Measurements from ENCODE around the gene ACOXL.

Gene ACOXL

DNA sequence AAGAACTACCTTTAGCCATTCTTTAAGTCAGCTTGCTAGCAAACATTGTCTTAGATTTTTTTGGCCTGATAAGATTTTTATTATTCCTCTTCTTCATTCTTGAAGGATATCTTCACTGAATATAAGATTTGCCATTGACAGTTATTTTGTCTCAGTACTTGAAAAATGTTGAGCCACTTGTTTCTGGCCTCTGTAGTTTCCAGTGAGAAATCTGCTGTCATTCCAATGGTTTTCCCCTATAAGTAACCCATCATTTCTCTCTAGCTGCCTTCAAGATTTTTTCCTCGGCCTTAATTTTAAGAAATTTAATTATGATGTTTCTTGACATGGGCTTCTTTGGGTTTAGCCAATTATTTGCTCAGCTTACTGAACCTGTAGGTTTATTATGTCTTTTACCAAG, 32.6 kb downstream of the ACOXL start:
- no peak for DNase-seq

GRCh38 chr2:110766291-110766690, 33.9 kb downstream of the ACOXL start:
- DNase-seq, result no peak

GRCh38 chr2:110768591-110768990, 36.2 kb downstream of the ACOXL start:
- no peak for DNase-seq

DNA sequence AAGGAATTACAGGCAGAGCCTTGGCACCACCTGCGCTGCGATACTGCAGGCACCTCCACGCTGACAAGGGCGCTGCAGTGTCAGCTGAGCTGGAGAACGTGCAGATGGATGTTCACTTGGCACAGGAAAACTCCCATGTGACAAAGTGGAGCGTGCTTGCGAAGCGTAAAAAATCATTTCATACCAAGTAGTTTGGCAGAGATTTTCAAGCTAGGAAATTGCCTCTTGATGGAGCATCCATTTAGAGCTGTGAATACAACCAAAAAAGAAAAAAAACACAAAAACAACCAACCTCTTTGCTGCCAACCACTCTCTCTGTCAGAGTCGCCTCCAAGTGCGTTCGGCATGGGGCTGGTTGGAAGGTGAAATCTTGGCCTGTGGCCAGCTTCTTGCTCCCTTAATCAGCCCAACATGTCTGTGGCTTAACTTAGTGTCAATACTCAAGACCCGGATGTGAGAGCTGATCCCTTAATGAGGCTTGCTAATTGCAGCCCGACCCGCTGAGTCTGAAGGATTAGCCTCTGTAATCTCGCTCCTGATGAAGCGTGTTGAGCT, 38.1 kb downstream of the ACOXL start:
- DNase-seq, result no peak

- no peak for DNase-seq
These were observed 38.6 kb downstream of the ACOXL start for GRCh38 chr2:110770959-110771431.

GRCh38 chr2:110771547-110772382, 39.4 kb downstream of the ACOXL start:
- DNase-seq, result no peak

- DNase-seq, result no peak
These were observed 40.0 kb downstream of the ACOXL start for GRCh38 chr2:110772383-110772755.

- DNase-seq, result no peak
These were observed 41.1 kb downstream of the ACOXL start for GRCh38 chr2:110773401-110773921.

- no peak for DNase-seq
These were observed 42.3 kb downstream of the ACOXL start for GRCh38 chr2:110774701-110775100.

GRCh38 chr2:110777531-110778311, 45.3 kb downstream of the ACOXL start:
- DNase-seq, result no peak

DNA sequence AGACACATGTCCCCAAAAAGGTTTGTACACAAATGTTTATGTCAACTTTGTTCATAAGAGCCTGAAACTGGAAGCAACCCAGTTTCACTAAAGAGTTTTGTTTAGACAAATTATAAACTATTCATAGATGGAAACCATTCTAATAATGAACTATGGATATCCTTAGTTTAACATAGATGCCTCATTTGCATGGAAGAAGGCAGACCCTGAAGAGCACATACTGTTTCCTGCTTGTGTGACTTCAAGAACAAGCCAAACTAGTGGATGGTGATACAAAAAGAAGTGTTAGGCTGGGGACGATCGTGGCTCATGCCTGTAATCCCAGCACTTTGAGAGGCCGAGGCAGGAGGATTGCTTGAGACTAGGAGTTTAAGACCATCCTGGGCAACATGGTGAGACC, 48.1 kb downstream of the ACOXL start:
- no peak for DNase-seq

GRCh38 chr2:110783196-110783873, 51.0 kb downstream of the ACOXL start:
- no peak for DNase-seq

DNA sequence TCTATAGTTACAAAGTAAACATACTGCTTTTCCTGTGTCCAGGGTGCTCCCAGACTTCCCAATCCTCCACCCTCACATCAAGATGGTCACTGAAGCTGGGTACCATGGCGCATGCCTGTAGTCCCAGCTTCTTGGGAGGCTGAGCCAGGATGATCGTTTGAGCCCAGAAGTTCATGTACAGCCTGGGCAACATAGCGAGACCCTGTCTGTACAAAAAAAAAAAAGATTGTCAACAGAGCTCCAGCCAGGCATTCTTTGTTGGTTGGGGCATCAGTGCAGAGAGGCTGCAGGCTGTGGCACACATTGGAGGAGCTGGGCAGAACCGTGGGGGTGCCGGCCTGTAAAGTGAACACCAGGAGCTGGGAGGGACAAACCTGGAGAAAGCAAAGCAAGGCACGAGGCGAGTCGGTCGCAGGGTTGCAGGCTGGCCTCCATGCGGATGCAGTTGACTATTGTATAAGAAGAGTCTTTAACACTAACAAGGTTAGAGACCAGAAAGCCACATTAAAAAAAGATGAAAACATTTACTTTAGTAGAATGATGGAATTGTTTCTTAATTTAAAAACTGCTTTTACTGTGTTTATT, 51.8 kb downstream of the ACOXL start:
- DNase-seq, result no peak

GRCh38 chr2:110785439-110785838, 53.1 kb downstream of the ACOXL start:
- no peak for DNase-seq

GRCh38 chr2:110788976-110789375, 56.6 kb downstream of the ACOXL start:
- no peak for DNase-seq

- no peak for DNase-seq
These were observed 57.3 kb downstream of the ACOXL start for GRCh38 chr2:110789706-110790105.

- no peak for DNase-seq
These were observed 58.5 kb downstream of the ACOXL start for GRCh38 chr2:110790907-110791306.

DNA sequence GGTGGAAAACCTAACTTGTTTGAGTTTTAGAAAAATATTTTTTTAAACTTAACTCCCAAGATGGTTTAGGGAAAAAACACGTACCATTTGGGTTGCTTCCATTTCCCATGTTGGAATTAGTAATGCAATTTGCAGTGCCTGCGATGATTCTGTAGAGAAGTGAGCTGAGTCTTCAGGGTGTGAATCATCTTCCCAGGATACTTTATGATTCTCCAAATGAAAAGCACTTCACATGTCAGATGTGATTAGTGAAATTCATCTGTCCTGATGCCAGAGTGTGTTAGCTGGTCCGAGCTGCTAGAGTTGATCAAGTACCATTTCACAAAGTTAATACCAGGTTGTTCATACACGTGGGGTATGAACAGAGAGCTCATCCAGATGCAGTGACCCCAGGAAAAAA, 59.1 kb downstream of the ACOXL start:
- DNase-seq, result no peak

- no peak for DNase-seq
These were observed 60.7 kb downstream of the ACOXL start for GRCh38 chr2:110793034-110793433.

DNA sequence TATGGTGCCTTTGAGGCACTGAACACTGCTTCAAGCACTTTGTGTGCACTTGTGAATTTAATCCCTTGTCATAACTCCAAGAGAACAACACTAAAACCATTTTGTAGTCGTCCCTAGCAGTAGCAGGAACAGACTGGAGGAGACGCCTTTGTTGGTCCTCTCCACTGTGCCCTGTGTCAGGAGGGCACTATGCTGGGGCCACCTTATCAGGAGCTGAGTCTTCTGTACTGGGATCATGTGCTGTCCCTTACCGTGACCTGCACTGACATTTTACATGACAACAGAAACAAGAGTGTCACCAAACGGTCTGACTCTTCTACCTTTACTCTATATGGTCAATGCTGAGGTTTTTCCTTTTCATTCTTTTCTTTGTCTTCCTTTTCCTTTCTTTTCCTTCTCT, 62.0 kb downstream of the ACOXL start:
- DNase-seq, result no peak

DNA sequence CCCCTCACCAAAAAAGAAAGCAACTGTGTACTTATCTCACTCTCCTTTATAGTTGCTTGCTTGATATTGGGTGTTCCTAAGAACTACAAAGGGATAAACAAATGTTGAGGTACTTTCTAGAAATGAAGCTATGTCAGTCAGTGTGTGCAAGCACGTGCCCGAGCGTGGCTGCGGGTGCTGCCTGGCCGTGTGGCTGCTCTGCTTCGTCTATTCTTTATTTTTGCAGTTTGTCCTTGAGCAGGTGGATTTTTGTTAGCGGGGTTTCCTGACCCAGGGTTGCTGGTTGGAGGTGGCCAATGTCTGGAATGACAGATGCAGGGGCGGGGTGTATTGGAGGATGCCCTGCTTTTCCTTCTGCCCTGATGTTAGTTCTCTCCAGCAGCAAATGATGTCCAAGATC, 62.6 kb downstream of the ACOXL start:
- DNase-seq, result no peak

- DNase-seq, result no peak
These were observed 64.4 kb downstream of the ACOXL start for GRCh38 chr2:110796716-110797301.

All from activated CD4-positive, CD25-positive, alpha-beta regulatory T cell treated with anti-CD3 and anti-CD28 coated beads, Interleukin-2, amount 50 U/mL, for 72 hours (primary cell).